ENCODE measurements around the gene CIROP.

GRCh38 chr14:23129759-23130316 is 25.0 kb upstream of the CIROP start:
- TF ChIP-seq CTCF (IDR thresholded peaks at IDR 0.05), result no peak
- TF ChIP-seq EZH2 (IDR thresholded peaks at IDR 0.05; ENCODE audit: borderline replicate concordance, insufficient read depth, low read depth, low read length, poor library complexity, severe bottlenecking), result no peak
